LHCN-M2 (cell line): Measurements from ENCODE around the gene FOXK1. TPM values are rescaled to one million over a fixed set of nuclear protein-coding genes. Genes with fewer than 3 reads are reported as not detected.
"Not testable (repeated sequence)": the region's sequence is repeated elsewhere in the genome, so short reads cannot be mapped to it uniquely, and the experiment has no call there.

ENCODE experiments used
- DNase-seq: peaks from one replicate; pipeline ENCODE4 v3.0.0-alpha.2; 2012; ENCODE audit warnings: low read depth
- total RNA-seq: library from RNA; depleted of rRNA; stranded (reverse); fragments of >200 nt; gene quantifications from 2 replicates; pipeline ENCODE4 v1.2.3, GENCODE V29; 2014

Gene FOXK1
- total RNA-seq, 1 experiment from 2014 or later, result 19.2 TPM

GRCh38 chr7:4667776-4668509 lies 14.2 kb upstream of the FOXK1 start:
- DNase-seq, result peak; percentile 84

GRCh38 chr7:4668510-4668847 lies 13.6 kb upstream of the FOXK1 start:
- no peak for DNase-seq

- DNase-seq, result no peak
Measured at GRCh38 chr7:4670791-4671190, 11.3 kb upstream of the FOXK1 start.

DNA sequence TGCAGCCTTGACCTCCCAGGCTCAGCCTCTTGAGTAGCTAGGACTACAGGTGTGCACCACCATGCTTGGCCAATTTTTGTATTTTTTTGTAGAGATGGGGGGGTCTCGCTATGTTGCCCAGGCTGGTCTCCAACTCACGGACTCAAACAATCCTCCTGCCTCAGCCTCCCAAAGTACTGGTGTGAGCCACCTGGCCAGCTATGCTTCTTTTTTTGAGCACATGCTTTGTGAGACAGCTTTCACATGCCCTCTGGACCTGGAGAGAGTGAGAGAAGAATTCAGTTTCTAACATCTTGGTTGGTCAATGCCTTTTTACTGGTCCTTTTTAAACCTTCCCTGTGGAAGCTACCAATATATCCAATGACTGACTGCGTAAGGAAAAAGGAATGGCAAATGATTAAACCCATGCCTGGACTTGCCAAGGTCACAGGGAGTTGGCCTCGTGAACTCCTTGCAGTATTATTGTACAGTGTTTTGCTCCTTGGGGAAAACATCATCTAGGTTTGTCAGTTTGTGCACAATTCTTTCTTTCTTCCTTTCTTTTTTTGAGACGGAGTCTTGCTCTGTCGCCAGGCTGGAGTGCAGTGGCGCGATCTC lies 6.2 kb upstream of the FOXK1 start:
- DNase-seq, result no peak

GRCh38 chr7:4677518-4677917 lies 4.6 kb upstream of the FOXK1 start:
- not testable (repeated sequence) for DNase-seq

- DNase-seq, result no peak
Measured at GRCh38 chr7:4681218-4681851, 760 bp upstream of the FOXK1 start.

GRCh38 chr7:4682621-4683042 lies 537 bp downstream of the FOXK1 start:
- peak; percentile 43 for DNase-seq

DNA sequence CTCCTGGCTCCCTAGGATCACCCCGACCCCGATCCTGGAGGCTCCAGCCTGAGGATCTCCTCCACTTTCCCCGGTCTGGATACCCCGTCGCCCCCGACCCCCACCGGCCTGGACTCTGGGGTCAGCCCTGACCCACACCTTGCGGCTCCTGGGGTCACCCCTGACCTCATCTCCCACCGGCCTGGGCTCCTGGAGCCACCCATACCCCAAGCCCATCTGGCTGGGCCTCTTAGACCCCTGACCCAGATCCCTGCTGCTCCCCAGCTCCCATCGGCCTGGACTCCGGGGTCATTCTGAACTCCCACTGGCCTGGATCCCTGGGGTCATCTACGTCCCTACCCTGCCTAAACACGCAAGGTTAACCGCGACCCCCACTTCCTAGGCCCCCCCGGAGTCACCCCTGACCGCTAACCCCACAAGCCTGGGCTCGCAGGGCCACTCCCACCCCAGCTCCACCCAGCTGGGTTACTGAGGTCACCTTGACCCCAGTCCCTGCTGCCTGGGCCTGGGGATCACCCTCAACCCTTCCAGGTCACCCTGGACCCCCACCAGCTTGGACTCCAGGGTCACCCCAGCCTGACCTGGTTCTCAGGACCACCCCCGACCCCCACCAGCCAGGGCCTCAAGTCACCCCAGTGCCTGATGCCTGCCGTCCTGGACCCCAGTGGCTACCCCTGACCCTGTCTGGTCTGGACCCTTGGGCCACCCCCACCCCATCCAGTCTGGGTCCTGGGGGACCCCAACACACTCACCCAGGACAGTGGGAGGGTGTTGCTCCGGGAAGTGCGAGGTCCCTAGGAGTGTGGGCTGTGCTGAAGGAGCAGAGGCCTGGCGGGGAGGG lies 1.2 kb downstream of the FOXK1 start:
- no peak for DNase-seq

GRCh38 chr7:4683884-4684565 lies 1.9 kb downstream of the FOXK1 start:
- DNase-seq, result peak; percentile 71

- no peak for DNase-seq
Measured at GRCh38 chr7:4684846-4685245, 2.8 kb downstream of the FOXK1 start.

- DNase-seq, result not testable (repeated sequence)
Measured at GRCh38 chr7:4685676-4686075, 3.6 kb downstream of the FOXK1 start.

GRCh38 chr7:4687956-4688355 lies 5.9 kb downstream of the FOXK1 start:
- no peak for DNase-seq

DNA sequence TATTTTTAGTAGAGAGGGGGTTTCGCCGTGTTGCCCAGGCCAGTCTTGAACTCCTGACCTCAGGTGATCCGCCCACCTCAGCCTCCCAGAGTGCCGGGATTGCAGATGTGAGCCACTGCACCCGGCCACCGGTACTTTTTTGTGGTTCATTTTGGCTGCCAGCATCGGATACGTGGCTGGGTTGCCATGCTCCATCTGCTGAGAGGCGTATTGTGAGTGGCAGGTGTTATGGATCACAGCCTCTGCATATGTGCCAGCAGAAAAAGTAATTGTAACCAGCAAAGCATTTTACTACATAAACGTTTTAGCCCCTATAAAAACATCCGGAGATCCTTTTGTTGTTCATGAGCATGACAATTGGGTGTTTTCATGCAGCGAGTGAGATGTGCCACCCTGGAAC lies 7.1 kb downstream of the FOXK1 start:
- no peak for DNase-seq

DNA sequence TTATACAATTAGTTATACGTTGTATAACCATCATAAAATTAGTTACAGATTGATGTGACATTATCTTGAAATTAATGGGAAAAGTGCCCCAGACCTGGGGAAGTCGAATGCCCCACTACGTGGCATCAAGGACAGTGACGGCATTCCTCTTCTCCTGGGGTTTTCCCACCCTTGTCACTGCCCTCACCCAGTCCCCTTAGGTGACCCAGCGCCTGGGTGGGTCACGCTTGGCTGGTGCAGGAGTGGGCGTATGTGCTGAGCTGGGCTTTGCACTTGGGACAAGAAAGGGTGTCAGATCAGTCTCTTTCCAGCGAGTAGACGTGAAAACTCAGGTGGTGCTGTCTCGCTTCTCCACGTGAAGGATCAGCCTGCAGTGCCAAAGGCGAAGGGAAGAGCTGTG lies 7.6 kb downstream of the FOXK1 start:
- DNase-seq, result no peak

- no peak for DNase-seq
Measured at GRCh38 chr7:4690953-4691856, 9.1 kb downstream of the FOXK1 start.

DNA sequence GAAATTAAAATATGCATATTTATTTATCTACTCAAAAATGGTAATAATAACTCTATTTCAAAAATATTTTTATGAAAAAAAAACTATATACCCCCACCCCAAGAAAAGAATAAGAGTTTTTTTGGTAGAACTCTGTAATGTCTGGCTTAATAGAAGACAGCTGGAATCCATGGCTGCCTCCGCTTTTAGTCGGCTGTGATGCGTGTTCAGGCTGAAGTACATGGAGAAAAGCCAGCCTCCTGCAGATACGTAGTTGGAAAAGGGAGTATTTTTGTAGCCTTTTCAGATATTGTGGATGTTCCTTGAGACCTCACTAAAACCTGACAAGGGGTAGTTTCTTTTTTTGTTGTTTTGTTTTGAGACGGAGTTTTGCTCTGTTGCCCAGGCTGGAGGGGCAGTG lies 10.0 kb downstream of the FOXK1 start:
- no peak for DNase-seq

- not testable (repeated sequence) for DNase-seq
Measured at GRCh38 chr7:4692622-4693021, 10.5 kb downstream of the FOXK1 start.

GRCh38 chr7:4693152-4693551 lies 11.1 kb downstream of the FOXK1 start:
- no peak for DNase-seq

DNA sequence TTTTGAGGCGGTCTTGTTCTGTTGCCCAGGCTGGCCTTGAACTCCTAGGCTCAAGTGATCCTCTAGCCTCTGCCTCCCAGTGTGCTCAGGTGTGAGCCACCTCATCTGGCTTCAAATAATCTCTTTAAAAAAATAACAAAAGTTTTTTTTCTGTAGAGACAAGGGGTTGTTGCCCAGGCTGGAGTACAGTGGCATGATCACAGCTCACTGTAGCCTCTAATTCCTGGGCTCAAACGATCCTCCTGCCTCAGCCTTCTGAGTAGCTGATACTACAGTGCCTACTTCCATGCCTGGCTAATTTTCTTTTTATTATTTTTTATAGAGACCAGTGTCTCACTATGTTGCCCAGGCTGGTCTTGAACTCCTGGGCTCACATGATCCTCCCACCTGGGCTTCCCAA lies 11.7 kb downstream of the FOXK1 start:
- no peak for DNase-seq

GRCh38 chr7:4694305-4694704 lies 12.2 kb downstream of the FOXK1 start:
- DNase-seq, result no peak
